Cardiac fibroblast (primary cell): ENCODE results near the gene CHRNB1.
A peak's percentile ranks its signal among the peaks of the same experiment; 100 is the strongest.

Experiments
- DNase-seq, 2 donors: peaks; one replicate each; pipeline versions ENCODE4 v3.0.0 to v3.0.0-alpha.2; 2010; ENCODE audit warnings: low read depth in 2 of 2
- H3K4me3 ChIP-seq, 2 donors: replicated peaks in 1 of 2; 1 replicate in 1 of 2; 2 replicates in 1 of 2; pipeline ENCODE4 v1.5.1; 2011; ENCODE audit warnings: low read depth in 2 of 2, low read length in 2 of 2, mild to moderate bottlenecking in 2 of 2, moderate library complexity in 1 of 2
- CTCF ChIP-seq: IDR thresholded peaks from one replicate; pipeline ENCODE4 v1.5.1; 2011; ENCODE audit warnings: low read depth, mild to moderate bottlenecking, low read length, inconsistent platforms

CHRNB1 gene

GRCh38 chr17:7484919-7485377, 40.1 kb downstream of the CHRNB1 start:
- peak overlapping the region; percentile 66 to 78 for H3K4me3 ChIP-seq
- peak; percentile 8 for TF ChIP-seq CTCF

DNA sequence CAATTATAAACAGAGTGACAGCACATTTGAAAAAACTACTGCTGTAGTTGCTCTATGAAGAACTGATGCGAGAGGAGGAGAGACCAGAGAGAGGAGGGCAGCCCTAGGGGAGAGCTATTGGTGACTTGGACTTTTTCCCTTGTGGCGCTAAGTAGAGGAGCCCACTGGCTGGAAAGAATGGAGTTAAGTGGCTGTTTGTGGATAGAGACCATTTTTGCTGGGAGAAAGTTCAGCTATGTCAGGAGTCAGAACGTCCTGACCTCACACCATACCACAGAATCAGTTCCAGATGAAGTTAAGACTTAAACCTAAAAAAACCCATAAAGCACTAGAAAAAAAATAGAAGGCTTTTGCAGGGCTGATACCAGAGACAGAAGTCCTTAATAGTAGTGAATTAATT, 41.3 kb downstream of the CHRNB1 start:
- H3K4me3 ChIP-seq = peak overlapping the region; percentile 66 to 78
- no peak for TF ChIP-seq CTCF
- DNase-seq = peak in 1 of 2 donors; percentile 29

More at GRCh38 chr17:7484919-7485377, 40.1 kb downstream of the CHRNB1 start:
- no peak for DNase-seq

- no peak for DNase-seq
- H3K4me3 ChIP-seq = no peak overlapping the region
- TF ChIP-seq CTCF = no peak
These were observed 45.3 kb downstream of the CHRNB1 start for GRCh38 chr17:7490144-7490543.

- no peak for TF ChIP-seq CTCF
- H3K4me3 ChIP-seq = no peak overlapping the region
- no peak for DNase-seq
These were observed 46.7 kb downstream of the CHRNB1 start for GRCh38 chr17:7491583-7491982.

DNA sequence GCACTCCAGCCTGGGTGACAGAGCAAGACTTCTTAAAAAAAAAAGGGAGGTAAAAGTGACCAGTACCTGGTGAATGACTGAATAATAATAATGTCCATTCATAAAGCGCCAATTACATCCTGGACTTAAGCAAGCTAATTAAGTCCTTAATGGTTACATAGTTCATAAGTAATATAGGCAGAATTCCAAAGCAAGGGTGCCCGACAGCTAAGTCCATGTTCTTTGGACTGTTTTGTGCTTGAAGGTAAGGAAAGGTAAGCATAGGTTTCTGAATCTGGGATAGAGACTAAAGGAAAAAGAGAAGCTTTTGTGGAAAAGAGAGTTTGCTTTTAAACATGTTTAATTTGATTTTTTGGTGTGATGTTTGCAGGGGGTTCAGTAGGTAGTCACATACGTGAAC, 49.1 kb downstream of the CHRNB1 start:
- no peak for TF ChIP-seq CTCF
- H3K4me3 ChIP-seq = no peak overlapping the region
- no peak for DNase-seq

DNA sequence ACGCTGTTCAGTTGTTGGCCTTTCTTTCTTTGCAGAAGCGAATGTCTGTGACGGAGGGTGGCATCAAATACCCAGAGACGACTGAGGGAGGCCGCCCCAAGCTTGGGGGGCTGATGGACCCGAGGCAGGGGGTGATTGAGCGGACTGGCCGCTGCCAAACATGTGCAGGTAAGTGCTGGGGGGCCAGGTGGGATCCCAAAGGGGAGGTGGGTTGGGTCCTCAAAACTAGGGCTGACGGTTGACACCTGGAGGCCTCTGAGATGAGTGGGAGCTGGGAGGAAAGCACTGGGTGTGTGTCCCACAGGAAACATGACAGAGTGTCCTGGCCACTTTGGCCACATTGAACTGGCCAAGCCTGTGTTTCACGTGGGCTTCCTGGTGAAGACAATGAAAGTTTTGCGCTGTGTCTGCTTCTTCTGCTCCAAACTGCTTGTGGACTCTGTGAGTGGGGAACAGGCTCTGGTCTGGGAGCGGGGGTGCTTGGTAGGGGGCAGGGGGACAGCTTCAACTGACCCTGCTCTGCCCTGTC, 51.1 kb downstream of the CHRNB1 start:
- H3K4me3 ChIP-seq = no peak overlapping the region
- no peak for TF ChIP-seq CTCF
- DNase-seq = no peak
